GM18861 (cell line): ENCODE data around the gene SH2D3A.
"Not testable (repeated sequence)": the region's sequence is repeated elsewhere in the genome, so short reads cannot be mapped to it uniquely, and the experiment has no call there.

Experiments used
- ATAC-seq: cut with Tn5 transposase; IDR thresholded peaks from one replicate; pipeline ENCODE4 v1.9.1; 2021; ENCODE audit not compliant: unreplicated experiment

SH2D3A gene

DNA sequence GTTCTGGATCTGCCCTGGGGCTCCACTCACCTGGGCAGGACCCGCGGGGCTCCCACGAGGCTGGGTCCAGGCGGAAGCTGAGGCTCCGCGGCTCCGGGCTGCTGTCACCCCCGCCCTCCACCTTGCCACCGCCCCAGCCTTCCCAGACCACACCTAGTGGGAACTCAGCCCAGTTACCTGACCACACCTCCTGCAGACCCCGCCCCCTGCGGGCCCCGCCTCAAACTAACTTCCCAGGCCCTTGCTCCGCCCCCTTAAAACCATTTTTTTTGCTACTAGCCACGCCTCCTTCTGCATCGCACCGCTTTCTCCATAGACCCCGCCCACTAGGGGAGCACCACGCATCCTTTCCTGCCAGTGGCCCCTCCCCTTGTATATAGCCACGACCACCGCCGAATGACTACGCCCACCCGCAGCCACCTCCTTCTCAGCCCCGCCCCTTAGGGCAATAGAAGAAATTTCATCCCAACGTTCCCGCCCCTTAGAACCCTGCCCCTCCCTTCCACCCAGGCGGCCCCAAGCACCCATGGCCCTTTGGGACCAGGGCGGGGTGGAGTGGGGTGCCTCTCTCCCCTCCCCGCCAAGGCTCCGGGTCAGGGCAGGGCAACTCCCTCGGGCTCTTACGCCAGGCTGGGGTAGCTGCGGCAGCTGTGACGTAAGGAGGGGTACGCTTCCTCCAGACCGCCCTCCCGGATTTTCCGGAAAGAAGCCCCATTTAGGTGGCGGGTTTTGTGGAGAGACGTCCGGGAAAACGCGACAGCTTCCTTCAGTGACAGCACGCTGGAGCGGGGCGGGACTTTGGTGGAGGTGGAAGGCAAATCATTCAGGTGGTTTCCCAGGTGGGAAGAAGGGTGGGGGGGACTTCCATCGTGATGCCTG, at the start of gene SH2D3A:
Gene SH2D3A, minus strand, starts transcription at position 79 of the 879 bp plus-strand sequence. CDS start 3,687 bp downstream, outside the sequence.
- peak; percentile 48 for ATAC-seq

DNA sequence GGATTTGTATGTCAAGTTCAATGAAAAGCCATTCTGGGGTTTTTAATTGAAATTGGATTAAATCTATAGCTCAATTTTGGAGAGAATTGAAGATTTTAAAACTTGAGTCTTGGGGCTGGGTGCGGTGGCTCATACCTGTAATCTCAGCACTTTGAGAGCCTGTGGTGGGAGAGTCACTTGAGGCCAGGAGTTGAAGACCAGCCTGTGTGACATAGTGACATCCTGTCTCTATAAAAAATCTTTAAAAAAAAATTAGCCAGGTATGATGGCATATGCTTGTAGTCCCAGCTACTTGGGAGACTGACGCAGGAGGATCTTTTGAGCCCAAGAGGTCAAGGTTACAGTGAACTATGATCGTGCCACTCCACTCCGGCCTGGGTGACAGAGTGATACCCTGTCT, 46.4 kb upstream of the SH2D3A start:
- ATAC-seq: no peak

GRCh38 chr19:6812612-6813011, 45.4 kb upstream of the SH2D3A start:
- ATAC-seq: no peak

GRCh38 chr19:6811906-6812305, 44.7 kb upstream of the SH2D3A start:
- ATAC-seq: no peak

DNA sequence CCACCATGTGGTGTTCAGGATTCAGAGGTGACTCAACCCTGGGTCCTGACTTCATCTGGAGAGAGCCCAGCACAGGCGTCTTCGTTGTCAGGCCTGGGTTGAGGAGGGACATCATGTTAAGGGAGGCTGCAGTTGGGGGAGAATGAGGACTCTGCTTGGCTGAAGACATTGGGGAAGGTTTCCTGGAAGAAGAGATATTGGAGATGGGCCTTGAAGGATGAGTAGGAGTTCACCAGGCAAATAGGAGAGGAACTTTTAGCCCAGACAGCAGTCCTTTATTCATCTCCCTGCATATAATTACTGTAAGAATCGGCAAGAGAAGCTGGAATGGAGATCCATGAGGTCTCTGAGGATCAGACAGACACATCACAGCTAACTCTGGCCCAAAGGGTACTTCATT, 44.1 kb upstream of the SH2D3A start:
- ATAC-seq: no peak

GRCh38 chr19:6809262-6809661, 42.0 kb upstream of the SH2D3A start:
- ATAC-seq: no peak

- no peak for ATAC-seq
Observed at GRCh38 chr19:6808494-6808893, 41.3 kb upstream of the SH2D3A start.

- ATAC-seq: no peak
Observed at GRCh38 chr19:6807291-6807690, 40.1 kb upstream of the SH2D3A start.

GRCh38 chr19:6806488-6806887, 39.3 kb upstream of the SH2D3A start:
- no peak for ATAC-seq

DNA sequence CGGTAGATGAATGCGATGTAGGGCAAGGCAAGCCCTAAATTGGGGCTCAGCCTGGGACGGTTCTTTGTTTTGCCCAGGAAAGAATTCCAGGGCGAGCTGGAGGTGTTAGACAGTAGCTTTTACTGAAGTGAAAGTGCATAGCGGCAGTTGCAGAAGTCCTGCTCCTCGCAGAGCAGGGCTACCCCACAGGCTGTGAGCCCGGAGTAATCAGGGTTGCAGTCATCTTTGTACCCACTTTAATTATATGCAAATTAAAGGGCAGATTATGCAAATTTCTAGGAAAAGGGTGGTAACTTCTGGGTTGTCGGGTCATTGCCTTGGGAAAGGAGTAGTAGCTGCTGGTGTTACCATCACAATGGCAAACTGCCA, 35.8 kb upstream of the SH2D3A start:
- no peak for ATAC-seq

- ATAC-seq: peak; percentile 58
Observed at GRCh38 chr19:6802336-6803035, 35.3 kb upstream of the SH2D3A start.

DNA sequence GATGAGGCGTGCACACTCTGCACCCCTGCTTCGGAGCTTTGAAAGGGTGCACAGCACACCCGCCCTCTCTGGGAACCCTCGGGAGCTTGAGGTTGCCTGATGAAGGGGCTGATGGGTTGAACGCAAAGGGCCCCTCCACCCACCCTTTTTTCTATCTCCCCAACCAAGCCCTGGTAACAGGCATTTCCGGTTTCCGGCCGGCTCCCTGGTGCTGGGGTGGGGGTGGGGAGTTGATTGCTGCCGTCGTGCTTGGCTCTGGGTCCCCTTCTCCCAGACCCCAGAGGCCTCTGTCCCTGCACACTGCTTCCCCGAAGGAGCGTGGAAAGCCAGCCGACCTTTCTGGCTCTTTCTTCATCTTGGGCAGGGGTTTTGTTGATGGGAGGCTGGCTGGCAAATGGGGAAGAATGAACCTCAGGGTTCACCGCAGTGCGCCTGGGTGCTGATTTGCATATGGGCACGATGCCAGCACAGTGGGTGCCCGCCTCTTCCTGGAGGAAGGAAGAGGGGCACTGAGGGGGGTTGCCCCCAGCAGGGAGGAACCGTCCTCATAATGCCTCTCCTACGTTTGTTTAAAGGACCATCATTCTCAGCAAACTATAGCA, 34.4 kb upstream of the SH2D3A start:
- peak; percentile 31 for ATAC-seq

- ATAC-seq: peak; percentile 6
Observed at GRCh38 chr19:6800991-6801484, 33.8 kb upstream of the SH2D3A start.

DNA sequence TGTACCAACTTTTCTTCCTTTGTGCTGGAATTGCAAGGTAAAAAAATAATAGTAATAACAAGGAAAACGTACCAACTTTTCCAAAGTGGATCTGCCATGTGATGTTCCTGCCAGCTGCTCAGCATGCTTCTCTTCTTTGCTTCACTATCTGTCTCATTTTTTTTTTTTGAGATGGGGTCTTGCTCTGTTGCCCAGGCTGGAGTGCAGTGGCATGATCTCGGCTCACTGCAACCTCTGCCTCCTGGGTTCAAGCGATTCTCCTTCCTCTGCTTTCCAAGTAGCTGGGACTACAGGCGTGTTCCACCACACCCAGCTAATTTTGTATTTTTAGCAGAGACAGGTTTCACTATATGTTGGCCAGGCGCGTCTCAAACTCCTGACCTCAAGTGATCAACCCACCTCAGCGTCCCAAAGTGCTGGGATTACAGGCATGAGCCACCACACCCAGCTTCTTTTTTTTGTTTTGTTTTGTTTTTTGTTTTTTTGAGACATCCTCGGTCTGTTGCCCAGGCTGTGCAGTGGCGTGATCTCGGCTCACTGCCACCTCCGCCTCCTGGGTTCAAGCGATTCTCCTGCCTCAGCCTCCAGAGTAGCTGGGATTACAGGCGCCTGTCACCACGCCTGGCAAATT, 33.0 kb upstream of the SH2D3A start:
- not testable (repeated sequence) for ATAC-seq

DNA sequence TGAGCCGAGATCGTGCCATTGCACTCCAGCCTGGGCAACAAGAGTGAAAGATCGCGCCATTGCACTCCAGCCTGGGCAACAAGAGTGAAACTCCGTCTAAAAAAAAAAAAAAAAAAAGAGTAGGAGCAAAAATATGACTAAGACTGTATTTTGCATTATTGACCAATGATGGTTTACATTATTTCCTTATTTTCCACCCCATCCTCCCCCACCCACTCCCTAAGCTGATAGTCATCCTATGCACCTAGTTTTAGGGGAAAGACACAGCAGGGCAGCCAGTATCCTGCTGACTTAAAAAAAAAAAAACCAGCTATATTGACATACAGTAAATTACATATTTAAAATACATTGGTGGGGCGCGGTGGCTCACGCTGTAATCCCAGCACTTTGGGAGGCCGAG, 30.4 kb upstream of the SH2D3A start:
- no peak for ATAC-seq

DNA sequence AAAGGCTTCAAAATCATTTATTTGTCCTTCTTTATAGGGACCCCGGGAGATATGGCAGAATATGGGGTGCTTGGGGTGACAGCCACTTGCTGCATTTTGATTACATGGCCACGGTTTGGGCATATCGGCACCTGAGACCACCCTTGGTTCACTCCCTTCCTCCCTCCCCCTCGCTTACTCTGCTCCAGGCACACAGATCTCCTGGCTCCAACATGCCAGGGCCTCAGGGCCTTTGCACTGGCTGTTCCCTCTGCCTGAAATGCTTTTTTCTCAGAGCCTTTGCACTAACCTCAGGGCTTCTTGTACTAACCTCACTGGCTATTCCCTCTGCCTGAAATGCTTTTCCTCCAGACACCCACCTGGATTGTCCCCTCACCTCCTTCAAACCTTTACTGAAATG, 29.0 kb upstream of the SH2D3A start:
- ATAC-seq: no peak

DNA sequence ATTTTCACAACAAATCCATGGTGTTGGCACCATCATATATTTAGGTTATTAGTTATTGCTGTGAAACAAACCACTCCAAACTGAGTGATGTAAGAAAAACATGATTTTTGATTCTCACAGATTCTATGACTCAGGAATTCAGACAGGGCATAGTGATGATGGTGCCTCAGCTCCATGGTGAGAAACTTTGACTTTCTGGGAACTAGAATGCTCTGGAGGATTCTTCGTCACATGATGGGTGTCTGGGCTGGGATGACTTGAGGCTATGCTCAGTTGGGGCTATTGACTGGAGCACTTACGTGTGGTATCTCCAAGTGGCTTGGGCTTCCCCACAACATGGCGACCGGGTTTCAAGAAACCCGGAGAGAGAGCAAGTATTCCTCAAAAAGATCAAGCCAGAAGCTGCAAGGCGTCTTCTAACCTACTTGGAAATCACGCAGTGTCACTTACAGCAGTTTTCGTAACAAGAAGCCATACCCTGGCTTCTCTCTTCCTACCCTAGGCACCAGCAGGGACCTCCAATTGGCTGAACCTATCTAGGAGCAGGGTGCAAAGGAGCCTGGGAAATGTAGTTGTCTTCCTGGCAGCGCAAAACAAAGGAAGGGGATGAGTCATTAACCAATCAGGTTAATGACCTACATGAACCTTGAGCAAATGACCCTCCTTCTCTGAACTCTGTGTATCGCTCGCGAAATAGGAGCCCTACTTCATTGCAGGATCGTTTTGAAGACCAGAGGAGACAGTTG, 27.6 kb upstream of the SH2D3A start:
- no peak for ATAC-seq

DNA sequence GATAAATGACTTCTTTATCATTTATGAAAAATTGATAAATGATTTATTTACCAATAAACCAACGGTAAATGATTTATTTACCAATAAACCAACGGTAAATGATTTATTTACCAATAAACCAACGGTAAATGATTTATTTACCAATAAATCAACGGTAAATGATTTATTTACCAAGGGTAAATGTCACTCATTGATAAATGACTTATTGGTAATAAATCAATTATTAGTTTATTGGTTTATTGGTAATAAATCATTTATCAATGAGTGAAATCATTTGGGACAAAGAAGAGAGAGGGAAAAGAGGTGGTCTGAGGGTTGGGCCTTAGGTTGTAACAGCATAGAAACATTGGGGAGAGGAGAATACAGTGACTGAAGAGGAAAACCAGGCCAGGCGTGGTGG, 26.7 kb upstream of the SH2D3A start:
- ATAC-seq: no peak

GRCh38 chr19:6793411-6793810, 26.2 kb upstream of the SH2D3A start:
- ATAC-seq: no peak

DNA sequence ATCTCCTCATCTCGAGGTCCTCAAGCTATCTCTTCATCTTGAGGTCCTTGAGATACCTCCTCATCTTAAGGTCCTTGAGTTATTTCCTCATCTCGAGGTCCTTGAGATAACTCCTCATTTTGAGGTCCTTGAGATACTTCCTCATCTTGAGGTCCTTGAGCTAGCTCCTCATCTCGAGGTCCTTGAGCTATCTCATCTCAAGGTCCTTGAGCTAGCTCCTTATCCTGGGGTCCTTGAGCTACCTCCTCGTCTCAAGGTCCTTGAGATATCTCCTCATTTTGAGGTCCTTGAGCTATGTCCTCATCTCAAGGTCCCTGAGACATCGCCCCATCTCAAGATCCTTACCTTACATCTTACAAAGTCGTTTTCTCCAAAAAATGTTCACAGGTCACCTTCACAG, 24.0 kb upstream of the SH2D3A start:
- no peak for ATAC-seq
